K562 (cell line): Measurements from ENCODE around the gene NOL12. TPM values are rescaled to one million over a fixed set of nuclear protein-coding genes. Genes with fewer than 3 reads are reported as not detected.

Experiments used
- FOS ChIP-seq: IDR thresholded peaks from 3 replicates; pipeline ENCODE4 v1.6.1; 2011; ENCODE audit not compliant: insufficient read length; ENCODE audit errors: extremely low read depth
- GATA2 ChIP-seq: sonication (generic); formaldehyde crosslinking; IDR thresholded peaks from 2 replicates; pipeline ENCODE4 v1.4.0; 2020; ENCODE audit warnings: mild to moderate bottlenecking, missing genetic modification reagents
- HDAC2 ChIP-seq: fragments of 450-650 bp; IDR thresholded peaks from 2 replicates; pipeline ENCODE4 v1.6.1; 2016; ENCODE audit warnings: mild to moderate bottlenecking
- ILF3 ChIP-seq: fragments of 450-650 bp; IDR thresholded peaks from 2 replicates; pipeline ENCODE4 v1.6.1; 2018; ENCODE audit warnings: antibody characterized with exemption, mild to moderate bottlenecking, moderate library complexity, borderline replicate concordance
- KDM4B ChIP-seq, 2 experiments: fragments of 450-650 bp in 1 of 2; sonication (generic) in 1 of 2; IDR thresholded peaks; 2 replicates each; pipeline ENCODE4 v1.6.1; 2016 to 2017; ENCODE audit warnings: borderline replicate concordance in 2 of 2, antibody characterized with exemption in 1 of 2, low read depth in 1 of 2, mild to moderate bottlenecking in 1 of 2
- PCBP2 ChIP-seq: fragments of 200-400 bp; formaldehyde crosslinking; IDR thresholded peaks from 2 replicates; pipeline ENCODE4 v1.6.1; 2018; ENCODE audit warnings: low read length, low read depth, mild to moderate bottlenecking, moderate library complexity; ENCODE audit not compliant: poor library complexity, severe bottlenecking
- SAFB2 ChIP-seq: fragments of 200-400 bp; formaldehyde crosslinking; IDR thresholded peaks from 2 replicates; pipeline ENCODE4 v1.6.1; 2018; ENCODE audit warnings: borderline replicate concordance, low read length, low read depth, moderate library complexity; ENCODE audit not compliant: severe bottlenecking
- SIRT6 ChIP-seq: IDR thresholded peaks from one replicate; pipeline ENCODE4 v1.6.1; 2012; ENCODE audit warnings: low read depth, mild to moderate bottlenecking, control low read depth, inconsistent platforms, low read length, moderate library complexity
- SIX5 ChIP-seq, 2 experiments: IDR thresholded peaks; 2 replicates each; pipeline ENCODE4 v1.6.1; 2011; ENCODE audit warnings: low read length in 2 of 2, borderline replicate concordance in 1 of 2, low read depth in 1 of 2, mild to moderate bottlenecking in 1 of 2, moderate library complexity in 1 of 2; ENCODE audit not compliant: insufficient read depth in 1 of 2
- TAL1 ChIP-seq: fragments of 450-650 bp; IDR thresholded peaks from 2 replicates; pipeline ENCODE4 v1.6.1; 2016; ENCODE audit warnings: mild to moderate bottlenecking
- YY1 ChIP-seq, 3 experiments: IDR thresholded peaks; 2 replicates each; pipeline ENCODE4 v1.6.1; 2011; ENCODE audit warnings: low read length in 2 of 3, mild to moderate bottlenecking in 2 of 3, moderate library complexity in 2 of 3, borderline replicate concordance in 1 of 3, control low read depth in 1 of 3, low read depth in 1 of 3; ENCODE audit not compliant: insufficient read depth in 3 of 3, insufficient replicate concordance in 2 of 3, control insufficient read depth in 1 of 3, insufficient read length in 1 of 3; ENCODE audit errors: extremely low read depth in 1 of 3
- ZFP36 ChIP-seq: fragments of 150-350 bp; IDR thresholded peaks from 2 replicates; pipeline ENCODE4 v1.6.1; 2018; ENCODE audit warnings: low read length, low read depth; ENCODE audit not compliant: partially characterized antibody
- ZNF174 ChIP-seq: fragments of 250-450 bp; sonication (Bioruptor Pico); IDR thresholded peaks from 2 replicates; pipeline ENCODE4 v1.4.0; 2020; ENCODE audit warnings: mild to moderate bottlenecking
- ZNF253 ChIP-seq: fragments of 250-450 bp; sonication (Bioruptor Pico); conservative IDR thresholded peaks from 2 replicates; pipeline ENCODE4 v1.6.1; 2021; ENCODE audit warnings: mild to moderate bottlenecking
- ZNF347 ChIP-seq: fragments of 450-650 bp; formaldehyde crosslinking; IDR thresholded peaks from 2 replicates; pipeline ENCODE4 v1.4.0; 2020; ENCODE audit warnings: low read depth, mild to moderate bottlenecking, moderate library complexity
- ZNF668 ChIP-seq: fragments of 250-450 bp; sonication (Bioruptor Pico); IDR thresholded peaks from 2 replicates; pipeline ENCODE4 v1.8.0; 2022; ENCODE audit warnings: mild to moderate bottlenecking, inconsistent platforms
- polyA plus RNA-seq, 8 experiments: library from polyadenylated mRNA; depleted of rRNA in 4 of 8; stranded (reverse) in 5 of 8; unstranded in 3 of 8; fragments of >200 nt; fragmentation: Nextera tagmentation in 2 of 8; fragmentation: Illumina TruSeq in 1 of 8; extraction: Ambion mirVana in 2 of 8; extraction: Trizol in 1 of 8; gene quantifications; 2 replicates each; pipeline versions ENCODE4 v1.2.1 to v1.2.3, GENCODE V29; 2011 to 2014; ENCODE audit warnings: inconsistent platforms in 1 of 8, missing spikeins in 1 of 8
- total RNA-seq, 7 experiments: library from RNA; depleted of rRNA in 6 of 7; stranded (reverse); fragments of >200 nt in 6 of 7; fragmentation: Illumina TruSeq in 2 of 7; extraction: Trizol in 2 of 7; gene quantifications; 2 replicates each; pipeline versions ENCODE4 v1.2.1 to v1.2.3, GENCODE V29; 2011 to 2021; ENCODE audit warnings: low replicate concordance in 1 of 7
- TF ChIP-seq, protein P1 (sequence below): sonication (generic); formaldehyde crosslinking; IDR thresholded peaks from 2 replicates; pipeline ENCODE4 v1.4.0; 2020; ENCODE audit warnings: mild to moderate bottlenecking, missing genetic modification reagents
- TF ChIP-seq, protein P2 (sequence below): fragments of 250-450 bp; sonication (Bioruptor Pico); IDR thresholded peaks from 2 replicates; pipeline ENCODE4 v1.4.0; 2020; ENCODE audit warnings: mild to moderate bottlenecking, moderate library complexity
- TF ChIP-seq, protein P3 (sequence below): sonication (generic); formaldehyde crosslinking; IDR thresholded peaks from 2 replicates; pipeline ENCODE4 v1.8.1; 2023; ENCODE audit warnings: mild to moderate bottlenecking, missing genetic modification reagents

The NOL12 gene
- total and polyA plus RNA-seq, 9 of the 15 experiments (the other 6 are each of a cell fraction or from before 2014, with no cell fraction given), result 2.8 to 40.9 (median 28.5) TPM

DNA sequence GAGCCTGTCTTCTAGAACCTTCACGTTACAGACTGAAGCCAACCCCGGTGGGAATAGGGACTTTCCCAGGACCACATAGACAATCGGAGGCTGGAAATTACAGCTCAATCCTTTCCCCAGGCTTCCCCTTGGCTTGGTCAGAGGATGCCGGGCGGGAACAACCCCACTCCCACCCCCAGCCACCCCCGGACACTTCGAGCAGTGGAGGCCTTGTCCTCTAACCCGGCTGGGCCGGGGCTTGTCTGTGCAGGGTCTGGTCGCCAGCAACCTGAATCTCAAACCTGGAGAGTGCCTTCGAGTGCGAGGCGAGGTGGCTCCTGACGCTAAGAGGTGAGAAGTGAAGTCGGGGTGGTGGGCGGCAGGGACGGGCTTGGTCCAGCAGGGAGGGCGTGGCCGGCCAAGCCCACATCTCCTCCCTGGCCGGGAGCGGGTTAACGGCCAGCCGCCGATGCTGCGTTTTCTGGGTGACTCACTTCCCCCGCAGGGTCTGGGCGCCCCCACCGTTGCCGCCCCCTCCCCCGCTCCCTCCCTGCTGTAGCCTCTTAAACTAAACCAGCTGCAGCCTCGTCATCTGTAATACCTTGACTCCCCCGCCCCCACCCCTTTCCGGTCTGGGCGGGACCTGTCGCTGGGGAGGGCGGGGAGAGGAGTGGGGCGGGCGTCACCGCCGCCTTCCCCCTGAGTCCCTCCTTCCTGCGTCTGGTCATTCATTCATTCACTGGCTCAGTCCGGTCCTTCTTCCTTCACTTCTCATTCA lies 9.2 kb upstream of the NOL12 start (continued):
- TF ChIP-seq KDM4B (IDR thresholded peaks at IDR 0.05; ENCODE audit: borderline replicate concordance in 2 of 2, low read depth in 1 of 2) (peak in 1 of 2 experiments; percentile 78; a peak in 2 of 4 replicates), HDAC2 (0 out of 2 replicates have a peak, but pooled peaks have one; percentile 34), PCBP2 (no peak), ILF3 (no peak), ZNF347 (CRISPR knock-in tag) (no peak), ZNF253 (CRISPR knock-in tag) (no peak), ZNF668 (CRISPR knock-in tag) (no peak), TAL1 (no peak), ZNF174 (CRISPR knock-in tag) (no peak), SIX5 (IDR thresholded peaks at IDR 0.05; ENCODE audit: borderline replicate concordance in 1 of 2, insufficient read depth in 1 of 2, low read depth in 1 of 2, low read length in 2 of 2) (no peak), SAFB2 (no peak), GATA2 (CRISPR knock-in tag) (no peak), ZFP36 (no peak), FOS (peak; percentile 30), SIRT6 (no peak), YY1 (IDR thresholded peaks at IDR 0.05; ENCODE audit: borderline replicate concordance in 1 of 3, control insufficient read depth in 1 of 3, extremely low read depth in 1 of 3, insufficient read depth in 3 of 3, insufficient read length in 1 of 3, insufficient replicate concordance in 2 of 3, low read depth in 1 of 3, low read length in 2 of 3) (no peak)
- TF ChIP-seq, protein P1, sequence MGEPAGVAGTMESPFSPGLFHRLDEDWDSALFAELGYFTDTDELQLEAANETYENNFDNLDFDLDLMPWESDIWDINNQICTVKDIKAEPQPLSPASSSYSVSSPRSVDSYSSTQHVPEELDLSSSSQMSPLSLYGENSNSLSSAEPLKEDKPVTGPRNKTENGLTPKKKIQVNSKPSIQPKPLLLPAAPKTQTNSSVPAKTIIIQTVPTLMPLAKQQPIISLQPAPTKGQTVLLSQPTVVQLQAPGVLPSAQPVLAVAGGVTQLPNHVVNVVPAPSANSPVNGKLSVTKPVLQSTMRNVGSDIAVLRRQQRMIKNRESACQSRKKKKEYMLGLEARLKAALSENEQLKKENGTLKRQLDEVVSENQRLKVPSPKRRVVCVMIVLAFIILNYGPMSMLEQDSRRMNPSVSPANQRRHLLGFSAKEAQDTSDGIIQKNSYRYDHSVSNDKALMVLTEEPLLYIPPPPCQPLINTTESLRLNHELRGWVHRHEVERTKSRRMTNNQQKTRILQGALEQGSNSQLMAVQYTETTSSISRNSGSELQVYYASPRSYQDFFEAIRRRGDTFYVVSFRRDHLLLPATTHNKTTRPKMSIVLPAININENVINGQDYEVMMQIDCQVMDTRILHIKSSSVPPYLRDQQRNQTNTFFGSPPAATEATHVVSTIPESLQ (CRISPR knock-in tag), result no peak
- TF ChIP-seq, protein P2, sequence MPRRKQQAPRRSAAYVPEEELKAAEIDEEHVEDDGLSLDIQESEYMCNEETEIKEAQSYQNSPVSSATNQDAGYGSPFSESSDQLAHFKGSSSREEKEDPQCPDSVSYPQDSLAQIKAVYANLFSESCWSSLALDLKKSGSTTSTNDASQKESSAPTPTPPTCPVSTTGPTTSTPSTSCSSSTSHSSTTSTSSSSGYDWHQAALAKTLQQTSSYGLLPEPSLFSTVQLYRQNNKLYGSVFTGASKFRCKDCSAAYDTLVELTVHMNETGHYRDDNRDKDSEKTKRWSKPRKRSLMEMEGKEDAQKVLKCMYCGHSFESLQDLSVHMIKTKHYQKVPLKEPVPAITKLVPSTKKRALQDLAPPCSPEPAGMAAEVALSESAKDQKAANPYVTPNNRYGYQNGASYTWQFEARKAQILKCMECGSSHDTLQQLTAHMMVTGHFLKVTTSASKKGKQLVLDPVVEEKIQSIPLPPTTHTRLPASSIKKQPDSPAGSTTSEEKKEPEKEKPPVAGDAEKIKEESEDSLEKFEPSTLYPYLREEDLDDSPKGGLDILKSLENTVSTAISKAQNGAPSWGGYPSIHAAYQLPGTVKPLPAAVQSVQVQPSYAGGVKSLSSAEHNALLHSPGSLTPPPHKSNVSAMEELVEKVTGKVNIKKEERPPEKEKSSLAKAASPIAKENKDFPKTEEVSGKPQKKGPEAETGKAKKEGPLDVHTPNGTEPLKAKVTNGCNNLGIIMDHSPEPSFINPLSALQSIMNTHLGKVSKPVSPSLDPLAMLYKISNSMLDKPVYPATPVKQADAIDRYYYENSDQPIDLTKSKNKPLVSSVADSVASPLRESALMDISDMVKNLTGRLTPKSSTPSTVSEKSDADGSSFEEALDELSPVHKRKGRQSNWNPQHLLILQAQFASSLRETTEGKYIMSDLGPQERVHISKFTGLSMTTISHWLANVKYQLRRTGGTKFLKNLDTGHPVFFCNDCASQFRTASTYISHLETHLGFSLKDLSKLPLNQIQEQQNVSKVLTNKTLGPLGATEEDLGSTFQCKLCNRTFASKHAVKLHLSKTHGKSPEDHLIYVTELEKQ, result no peak
- TF ChIP-seq, protein P3, sequence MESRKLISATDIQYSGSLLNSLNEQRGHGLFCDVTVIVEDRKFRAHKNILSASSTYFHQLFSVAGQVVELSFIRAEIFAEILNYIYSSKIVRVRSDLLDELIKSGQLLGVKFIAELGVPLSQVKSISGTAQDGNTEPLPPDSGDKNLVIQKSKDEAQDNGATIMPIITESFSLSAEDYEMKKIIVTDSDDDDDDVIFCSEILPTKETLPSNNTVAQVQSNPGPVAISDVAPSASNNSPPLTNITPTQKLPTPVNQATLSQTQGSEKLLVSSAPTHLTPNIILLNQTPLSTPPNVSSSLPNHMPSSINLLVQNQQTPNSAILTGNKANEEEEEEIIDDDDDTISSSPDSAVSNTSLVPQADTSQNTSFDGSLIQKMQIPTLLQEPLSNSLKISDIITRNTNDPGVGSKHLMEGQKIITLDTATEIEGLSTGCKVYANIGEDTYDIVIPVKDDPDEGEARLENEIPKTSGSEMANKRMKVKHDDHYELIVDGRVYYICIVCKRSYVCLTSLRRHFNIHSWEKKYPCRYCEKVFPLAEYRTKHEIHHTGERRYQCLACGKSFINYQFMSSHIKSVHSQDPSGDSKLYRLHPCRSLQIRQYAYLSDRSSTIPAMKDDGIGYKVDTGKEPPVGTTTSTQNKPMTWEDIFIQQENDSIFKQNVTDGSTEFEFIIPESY (CRISPR knock-in tag), result no peak
